NCI-H82 treated with DMSO at 0.1 percent for 48 hours (cell line): Measurements from ENCODE around the gene SLC19A1.

ENCODE experiments used
- DNase-seq: peaks from one replicate; lab custom pipeline; 2025; ENCODE audit not compliant: unreplicated experiment; lab: John Stamatoyannopoulos, UW

Gene SLC19A1

GRCh38 chr21:45558044-45558721 is 15.9 kb upstream of the SLC19A1 start:
- DNase-seq = no peak

DNA sequence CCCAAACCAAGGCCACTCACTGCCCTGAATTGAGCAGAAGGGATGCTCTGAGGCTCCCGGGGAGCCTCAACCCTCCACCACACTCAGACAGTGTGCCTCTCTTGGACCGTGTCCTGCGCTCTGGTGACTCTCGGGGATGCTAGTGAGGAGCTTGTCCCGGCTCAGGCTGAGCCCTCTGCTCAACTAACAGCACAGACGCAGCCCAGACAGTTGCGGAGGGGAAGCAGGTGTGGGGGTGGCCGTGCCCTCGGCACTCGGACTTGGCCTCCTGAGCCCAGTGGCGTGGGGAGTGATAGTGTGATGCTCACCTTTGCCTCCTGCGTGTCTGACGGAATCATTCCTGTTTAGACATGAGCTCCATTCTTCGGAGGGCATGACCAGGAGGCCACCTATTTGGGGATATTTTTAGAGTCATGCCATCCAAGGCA is 15.4 kb upstream of the SLC19A1 start:
- DNase-seq = no peak

DNA sequence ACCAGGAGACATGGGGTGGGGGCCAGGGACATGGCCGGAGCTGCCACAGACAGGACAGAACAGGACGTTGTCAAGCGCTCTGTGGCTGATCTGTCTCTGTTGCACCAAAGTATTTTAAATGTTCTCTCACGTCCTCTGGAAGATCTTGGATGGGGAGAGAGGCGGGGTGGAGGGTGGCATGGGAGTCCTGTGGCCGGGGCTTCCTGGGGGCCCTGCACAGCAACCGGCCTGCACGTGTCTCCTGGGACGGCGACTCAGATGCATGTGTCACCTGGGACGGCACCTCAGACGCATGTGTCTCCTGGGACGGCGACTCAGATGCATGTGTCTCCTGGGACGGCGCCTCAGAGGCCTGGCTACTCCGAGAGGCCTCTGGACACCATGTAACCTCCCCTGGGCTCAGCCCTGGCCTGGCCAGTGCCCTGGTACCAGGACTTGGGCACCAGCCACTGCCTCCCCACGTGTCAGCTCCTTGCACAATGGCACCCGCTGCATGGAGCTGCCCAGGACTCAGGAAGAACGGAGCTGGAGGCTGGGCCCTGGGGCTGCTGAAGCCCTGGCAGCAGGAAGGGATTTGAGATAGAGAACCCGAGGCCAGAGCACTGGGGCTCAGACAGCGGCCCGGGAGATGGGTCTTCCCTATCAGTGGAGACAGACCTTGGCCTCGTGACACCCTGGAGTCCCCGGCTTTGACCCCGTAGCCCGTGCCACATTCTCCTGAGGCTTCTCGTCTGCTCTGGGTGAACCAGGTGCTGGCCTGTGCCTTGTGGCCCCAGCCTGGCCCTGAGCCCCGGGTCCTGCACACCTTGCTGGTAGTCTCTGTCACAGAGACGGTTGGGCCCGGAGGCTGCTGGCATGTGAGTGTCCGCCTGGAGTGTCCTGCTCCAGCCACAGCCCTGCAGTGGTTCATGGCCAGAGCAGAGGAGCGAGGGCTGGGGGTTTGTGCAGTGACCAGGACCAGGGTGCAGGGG is 14.7 kb upstream of the SLC19A1 start:
- no peak for DNase-seq

DNA sequence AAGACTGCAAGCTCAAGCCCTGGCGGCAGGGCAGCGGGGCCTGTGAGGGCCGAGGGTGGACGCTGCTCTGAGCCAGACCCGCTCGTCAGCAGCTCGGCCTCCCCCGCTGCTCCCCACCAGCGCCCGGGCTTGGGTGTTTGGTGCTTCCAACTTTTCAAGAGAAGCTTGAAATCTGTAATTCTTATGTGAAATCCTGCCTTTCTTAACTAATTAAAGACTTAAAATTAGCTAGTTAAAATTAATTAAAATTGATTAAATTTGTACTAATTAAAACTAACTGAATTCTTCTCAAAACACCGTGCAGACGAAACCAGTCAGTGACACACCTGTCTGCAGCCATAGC is 14.0 kb upstream of the SLC19A1 start:
- no peak for DNase-seq

DNA sequence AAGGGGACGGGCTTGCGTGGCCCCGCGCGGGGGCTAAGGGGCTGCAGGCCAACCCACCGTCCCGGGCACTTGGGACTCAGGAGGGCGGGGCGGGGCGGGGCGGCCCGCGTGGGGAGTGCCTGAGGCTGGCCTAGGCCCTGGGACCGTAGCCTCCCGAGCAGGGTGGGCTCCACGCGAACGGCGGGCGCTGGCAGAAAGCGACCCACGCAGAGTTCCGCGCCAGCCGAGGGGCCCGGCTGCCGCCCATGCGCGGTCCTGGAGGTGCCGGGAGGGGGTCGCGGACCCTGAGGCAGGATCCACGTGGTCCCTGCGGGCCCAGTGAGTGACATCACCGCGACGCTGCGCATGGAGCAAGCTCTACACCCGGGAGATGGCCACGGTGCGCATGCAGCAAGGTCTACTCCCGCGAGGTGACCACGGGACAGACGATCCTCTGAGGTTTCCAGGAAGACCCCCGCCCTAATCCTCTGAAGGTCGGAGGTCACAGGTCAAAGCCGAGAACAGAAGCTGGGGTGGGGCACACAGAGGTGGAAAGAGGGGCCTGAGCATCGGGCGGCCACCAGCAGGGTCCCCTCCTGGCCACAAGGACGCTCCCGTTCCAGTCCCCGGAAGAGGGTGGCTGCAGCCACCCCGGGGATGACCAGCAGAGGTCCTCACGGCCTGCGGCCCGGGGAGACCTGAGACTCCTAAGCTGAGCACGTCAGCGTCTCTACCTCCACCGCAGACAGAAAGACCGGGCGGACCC is 13.5 kb upstream of the SLC19A1 start:
- no peak for DNase-seq

DNA sequence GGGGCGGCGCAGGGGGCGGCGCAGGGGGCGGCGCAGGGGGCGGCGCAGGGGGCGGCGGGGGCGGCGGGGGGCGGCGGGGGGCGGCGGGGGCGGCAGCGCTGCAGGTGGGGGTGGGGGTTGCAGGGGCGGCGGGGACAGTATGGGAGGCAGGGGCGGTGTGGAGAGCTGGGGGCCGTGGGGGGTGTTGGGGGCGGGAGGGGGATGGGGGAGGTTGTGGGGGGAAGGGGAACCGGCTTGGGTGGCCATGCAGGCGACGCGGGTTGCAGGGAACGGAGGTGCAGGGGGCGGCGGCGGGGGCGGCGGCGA is 13.0 kb upstream of the SLC19A1 start:
- no peak for DNase-seq

- peak; percentile 21 for DNase-seq
Measured at GRCh38 chr21:45554477-45555175, 12.4 kb upstream of the SLC19A1 start.

DNA sequence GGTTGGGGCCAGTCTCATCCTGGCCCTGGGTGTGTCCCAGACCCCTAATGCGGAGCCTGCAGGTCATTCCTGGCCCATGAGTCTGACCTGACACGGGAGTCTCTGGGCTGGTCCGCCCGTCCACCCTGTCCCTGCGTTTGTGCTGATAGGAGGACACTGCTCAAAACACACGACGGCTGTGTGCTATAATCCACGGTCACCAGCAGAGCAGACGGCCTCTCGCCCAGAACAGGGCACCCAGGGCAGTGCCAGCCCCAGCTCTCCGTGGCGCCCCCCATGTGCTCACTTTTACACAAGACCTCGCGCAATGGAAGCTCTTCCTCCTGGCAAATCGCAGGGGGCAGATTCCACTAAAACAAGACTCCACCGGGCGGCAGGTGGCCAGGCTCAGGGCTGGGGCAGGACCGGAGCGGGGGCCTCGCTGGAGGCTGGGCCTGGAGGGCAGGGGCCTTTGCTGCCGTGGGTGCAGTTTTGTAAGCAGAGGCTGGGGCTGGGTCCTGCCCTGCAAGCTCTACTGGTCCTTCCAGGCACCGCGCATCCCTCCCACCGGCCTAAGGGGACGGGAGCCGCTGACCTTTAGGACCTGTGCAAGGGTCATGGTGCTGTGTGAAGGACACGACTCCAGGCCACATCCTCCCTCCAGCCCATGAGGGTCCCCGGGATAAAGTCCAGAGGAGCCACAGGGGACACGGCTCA is 10.6 kb upstream of the SLC19A1 start:
- no peak for DNase-seq

GRCh38 chr21:45551783-45552695 is 9.8 kb upstream of the SLC19A1 start:
- DNase-seq = no peak

- DNase-seq = no peak
Measured at GRCh38 chr21:45551316-45551715, 9.1 kb upstream of the SLC19A1 start.

- DNase-seq = no peak
Measured at GRCh38 chr21:45550522-45551210, 8.4 kb upstream of the SLC19A1 start.

GRCh38 chr21:45549626-45550463 is 7.6 kb upstream of the SLC19A1 start:
- no peak for DNase-seq

DNA sequence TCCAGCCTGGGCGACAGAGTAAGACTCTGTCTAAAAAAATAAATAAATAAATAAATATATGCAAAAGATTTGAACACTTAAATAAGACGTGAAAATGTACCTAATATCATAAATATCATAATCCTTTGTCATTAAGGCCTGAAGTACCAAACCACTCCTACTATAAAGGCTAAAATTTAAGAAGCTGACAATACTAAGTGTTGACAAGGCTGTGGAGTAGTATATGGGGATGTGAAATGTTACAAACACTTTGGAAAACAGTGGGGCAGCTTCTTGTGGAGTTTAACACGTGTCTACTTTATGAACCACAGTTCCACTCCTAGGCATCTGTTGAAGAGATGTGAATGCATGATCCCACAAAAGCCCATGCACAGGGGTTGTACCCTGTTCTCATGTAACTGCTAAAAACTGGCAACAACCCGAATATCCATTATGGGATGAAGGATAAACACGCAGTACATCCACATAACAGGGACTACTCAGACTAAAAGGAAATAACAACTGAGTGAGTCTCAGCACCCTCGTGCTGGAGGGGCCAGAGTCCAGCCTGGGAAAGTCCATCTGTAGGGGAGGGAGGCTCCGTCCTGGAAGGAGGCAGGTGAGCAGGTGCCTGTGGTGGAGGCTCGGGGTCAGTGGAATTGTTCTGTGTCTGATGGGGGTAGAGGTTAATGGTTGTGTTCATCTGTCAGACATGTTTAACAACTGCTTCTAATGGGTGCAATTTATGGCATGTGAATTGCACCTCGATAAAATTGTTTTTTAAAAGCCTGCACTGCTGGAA is 6.7 kb upstream of the SLC19A1 start:
- DNase-seq = no peak

- DNase-seq = no peak
Measured at GRCh38 chr21:45547545-45547900, 5.3 kb upstream of the SLC19A1 start.

DNA sequence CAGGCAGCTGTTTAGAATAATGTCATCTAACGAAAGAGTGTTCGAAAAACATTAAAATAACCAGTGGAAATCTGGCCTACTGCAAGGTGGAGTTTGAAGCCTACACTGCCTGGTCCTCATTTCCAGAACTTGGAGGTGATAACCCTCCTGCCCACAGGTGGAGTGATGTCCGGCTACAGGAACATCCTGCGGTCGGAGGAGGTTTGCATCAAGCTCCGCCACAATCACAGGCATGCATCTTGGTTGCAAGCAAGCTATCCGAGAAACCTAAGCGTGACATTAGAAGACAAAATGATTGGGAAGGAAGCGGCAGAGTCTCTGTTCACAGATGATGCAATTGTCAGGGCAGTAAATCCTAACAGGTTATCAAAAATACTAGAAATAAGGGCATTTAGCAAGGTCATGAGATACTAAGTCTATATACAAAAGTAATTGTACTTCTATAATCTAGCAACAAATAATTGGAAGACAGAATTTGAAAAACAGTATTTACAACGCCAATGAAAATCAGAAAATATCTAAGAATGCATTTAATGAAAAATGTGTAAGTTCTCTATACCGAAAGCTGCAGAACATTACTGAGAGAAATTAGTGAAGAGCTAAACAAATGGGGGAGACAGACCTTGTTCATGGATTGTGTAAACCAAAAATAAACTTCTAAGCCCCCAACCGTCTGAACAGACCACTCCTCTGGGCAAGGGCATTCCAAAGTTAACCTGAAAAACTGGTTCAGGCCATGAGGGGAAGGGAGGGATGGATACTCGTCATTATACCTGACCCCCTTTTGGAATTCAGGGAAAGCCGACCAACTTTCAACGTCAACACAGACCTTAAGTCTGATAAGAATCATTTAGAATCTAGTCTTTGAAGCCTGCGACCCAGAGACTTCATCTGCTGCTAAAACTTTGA is 4.7 kb upstream of the SLC19A1 start:
- DNase-seq = no peak
